DND-41 (cell line): ENCODE results near the gene NR5A1.

ENCODE experiments used
- EZH2 ChIP-seq: IDR thresholded peaks from 3 replicates; pipeline ENCODE4 v1.6.1; 2012; ENCODE audit warnings: borderline replicate concordance, low read depth, mild to moderate bottlenecking, moderate library complexity, low read length, inconsistent platforms; ENCODE audit not compliant: severe bottlenecking
- TF ChIP-seq, protein P1 (sequence below): IDR thresholded peaks from 2 replicates; pipeline ENCODE4 v1.5.1; 2012; ENCODE audit warnings: borderline replicate concordance, low read length, moderate library complexity, mild to moderate bottlenecking; ENCODE audit not compliant: poor library complexity, severe bottlenecking; ENCODE audit errors: extremely low read depth

DNA sequence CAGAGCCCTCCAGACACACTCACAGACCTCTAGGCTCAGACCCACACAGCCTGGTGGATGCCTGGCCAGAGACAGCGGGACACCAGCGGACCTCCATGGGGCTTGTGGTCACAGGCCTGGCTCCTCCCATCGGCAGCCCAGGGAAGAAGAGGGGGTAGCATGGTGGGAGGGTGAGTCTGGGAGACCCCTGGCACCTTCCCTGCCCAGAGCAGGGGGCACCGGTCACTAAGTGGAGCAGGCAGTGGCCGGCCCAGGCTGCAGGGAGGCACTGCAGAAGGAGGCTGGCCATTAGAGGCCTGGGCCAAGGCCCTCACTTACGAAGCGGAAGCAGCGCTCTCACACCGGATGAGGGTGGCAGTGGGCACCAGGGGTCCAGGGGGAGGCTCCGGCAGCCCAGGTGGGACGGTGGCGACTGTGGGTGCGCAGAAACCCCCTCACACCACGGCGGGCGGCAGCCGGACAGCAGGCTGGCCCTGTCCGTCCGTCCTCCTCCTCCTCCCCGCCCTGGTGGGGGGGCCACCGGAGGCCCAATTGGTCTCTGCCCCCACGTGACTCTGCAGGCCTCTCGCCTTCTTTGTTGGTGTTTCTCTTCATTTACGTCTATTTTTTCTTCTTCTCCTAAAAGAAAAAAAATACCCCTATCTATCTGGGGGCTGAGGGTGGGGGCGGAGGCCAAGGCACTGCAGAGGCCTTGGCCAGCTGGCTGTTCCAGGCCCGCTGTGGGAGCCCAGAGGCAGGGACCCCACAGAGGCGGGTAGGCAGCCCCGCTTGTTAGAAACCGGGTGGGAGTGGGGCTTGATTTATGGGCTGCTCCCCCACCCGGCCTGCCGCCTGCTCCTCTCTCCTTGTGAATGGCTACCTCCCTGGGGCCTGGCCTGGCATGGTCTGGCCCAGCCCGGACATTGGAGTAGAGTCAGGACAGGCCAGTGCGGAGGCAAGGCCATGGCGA is at the start of gene NR5A1:
- TF ChIP-seq, protein P1, sequence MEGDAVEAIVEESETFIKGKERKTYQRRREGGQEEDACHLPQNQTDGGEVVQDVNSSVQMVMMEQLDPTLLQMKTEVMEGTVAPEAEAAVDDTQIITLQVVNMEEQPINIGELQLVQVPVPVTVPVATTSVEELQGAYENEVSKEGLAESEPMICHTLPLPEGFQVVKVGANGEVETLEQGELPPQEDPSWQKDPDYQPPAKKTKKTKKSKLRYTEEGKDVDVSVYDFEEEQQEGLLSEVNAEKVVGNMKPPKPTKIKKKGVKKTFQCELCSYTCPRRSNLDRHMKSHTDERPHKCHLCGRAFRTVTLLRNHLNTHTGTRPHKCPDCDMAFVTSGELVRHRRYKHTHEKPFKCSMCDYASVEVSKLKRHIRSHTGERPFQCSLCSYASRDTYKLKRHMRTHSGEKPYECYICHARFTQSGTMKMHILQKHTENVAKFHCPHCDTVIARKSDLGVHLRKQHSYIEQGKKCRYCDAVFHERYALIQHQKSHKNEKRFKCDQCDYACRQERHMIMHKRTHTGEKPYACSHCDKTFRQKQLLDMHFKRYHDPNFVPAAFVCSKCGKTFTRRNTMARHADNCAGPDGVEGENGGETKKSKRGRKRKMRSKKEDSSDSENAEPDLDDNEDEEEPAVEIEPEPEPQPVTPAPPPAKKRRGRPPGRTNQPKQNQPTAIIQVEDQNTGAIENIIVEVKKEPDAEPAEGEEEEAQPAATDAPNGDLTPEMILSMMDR: no peak
- no peak for TF ChIP-seq EZH2
